Effector memory CD8-positive, alpha-beta T cell (primary cell): Measurements from ENCODE around the gene SYMPK.
"Not testable (repeated sequence)": the region's sequence is repeated elsewhere in the genome, so short reads cannot be mapped to it uniquely, and the experiment has no call there.

ENCODE experiments used
- ATAC-seq: fragments of 150-1000 bp; cut with Tn5 transposase; replicated peaks from 2 replicates; pipeline ENCODE4 v1.10.0; 2021; ENCODE audit warnings: mild to moderate bottlenecking, moderate library complexity
- DNase-seq, 3 experiments: peaks; one replicate each; pipeline ENCODE4 v3.0.0; 2021
- H3K27ac Mint-ChIP-seq, 2 donors: one replicate each; pipeline ENCODE4 v1.8.0; 2022; ENCODE audit warnings: mild to moderate bottlenecking in 2 of 2, mixed read lengths in 2 of 2, moderate library complexity in 2 of 2
- H3K27me3 Mint-ChIP-seq, 2 donors: one replicate each; pipeline ENCODE4 v1.8.0; 2022; ENCODE audit warnings: mixed read lengths in 2 of 2
- H3K36me3 Mint-ChIP-seq: one replicate; pipeline ENCODE4 v1.8.0; 2022; ENCODE audit warnings: mild to moderate bottlenecking, moderate library complexity, mixed read lengths; ENCODE audit not compliant: insufficient read depth
- H3K4me1 Mint-ChIP-seq, 2 donors: one replicate each; pipeline ENCODE4 v1.8.0; 2022; ENCODE audit warnings: low read depth in 2 of 2, mixed read lengths in 2 of 2
- H3K4me3 Mint-ChIP-seq, 2 donors: one replicate each; pipeline ENCODE4 v1.8.0; 2022; ENCODE audit warnings: mild to moderate bottlenecking in 2 of 2, mixed read lengths in 2 of 2, moderate library complexity in 2 of 2
- H3K9me3 Mint-ChIP-seq, 2 donors: one replicate each; pipeline ENCODE4 v1.8.0; 2022; ENCODE audit warnings: mixed read lengths in 2 of 2

Gene SYMPK

DNA sequence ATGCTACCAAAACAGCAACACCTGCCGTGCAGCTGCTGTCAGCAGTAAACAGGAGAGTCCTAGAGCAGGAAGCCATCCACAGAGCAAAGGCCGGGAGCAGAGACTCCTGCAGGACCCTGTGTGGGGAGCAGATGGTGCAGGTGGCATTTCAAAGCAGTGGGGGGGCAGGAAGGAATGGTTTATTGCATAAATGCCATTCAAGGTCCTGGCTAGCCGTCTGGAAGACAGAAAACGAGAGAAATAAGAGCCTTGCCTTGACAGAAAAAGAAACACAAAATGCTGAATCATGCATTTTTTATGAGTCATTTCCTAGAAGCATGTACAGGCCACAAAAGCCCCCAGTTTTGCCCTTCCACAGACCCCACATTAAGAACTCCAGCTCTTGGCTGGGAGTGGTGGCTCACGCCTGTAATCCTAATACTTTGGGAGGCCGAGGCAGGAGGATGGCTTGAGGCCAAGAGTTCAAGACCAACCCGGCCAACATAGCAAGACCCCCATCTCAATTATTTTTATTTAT, 53.2 kb downstream of the SYMPK start:
- Mint-ChIP-seq H3K4me1 (no peaks in the 10 kb centered on the region), H3K36me3 (peaks cover 9% of the 10 kb centered on the region), H3K4me3 (no peak overlapping the region), H3K27ac (no peak overlapping the region), H3K27me3 (no peaks in the 10 kb centered on the region), H3K9me3 (no peaks in the 10 kb centered on the region)
- DNase-seq = no peak
- no peak for ATAC-seq

DNA sequence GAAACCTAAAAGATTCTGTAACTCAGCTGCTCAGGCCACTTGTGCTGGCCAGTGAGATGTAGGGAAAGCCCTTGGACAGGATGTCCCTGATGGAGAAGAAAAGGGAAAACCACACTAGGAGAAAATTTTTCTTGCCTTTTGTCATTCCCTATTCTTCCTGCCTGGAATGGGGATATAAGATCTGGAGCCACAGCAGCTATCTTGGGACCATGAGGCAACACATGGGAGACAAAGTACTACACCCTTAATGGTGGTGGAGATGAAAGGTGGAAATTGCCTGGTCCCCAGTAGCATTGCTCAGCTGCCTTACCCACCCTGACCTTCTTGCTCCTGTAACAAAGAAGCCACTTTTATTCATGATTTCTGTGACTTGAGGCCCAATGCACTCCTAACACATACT, 57.2 kb downstream of the SYMPK start:
- Mint-ChIP-seq H3K9me3 (no peaks in the 10 kb centered on the region), H3K27ac (no peak overlapping the region), H3K27me3 (peaks cover 10 to 14% of the 10 kb centered on the region in 2 donors), H3K4me3 (no peak overlapping the region), H3K4me1 (no peaks in the 10 kb centered on the region), H3K36me3 (peaks cover 3% of the 10 kb centered on the region)
- ATAC-seq (no peak), DNase-seq (no peak)

DNA sequence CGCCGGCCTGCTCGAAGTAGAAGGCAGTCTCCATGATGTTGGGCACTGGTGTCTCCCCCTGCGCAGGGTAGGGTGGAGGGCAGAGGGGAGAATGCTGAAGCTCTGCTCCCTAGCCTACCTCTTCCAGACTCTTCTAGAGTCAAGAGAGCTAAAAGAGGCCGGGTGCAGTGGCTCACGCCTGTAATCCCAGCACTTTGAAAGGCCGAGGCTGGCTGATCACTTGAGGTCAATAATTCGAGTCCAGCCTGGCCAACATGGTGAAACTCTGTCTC, 58.1 kb downstream of the SYMPK start:
- no peaks in the 10 kb centered on the region for H3K9me3 Mint-ChIP-seq

DNA sequence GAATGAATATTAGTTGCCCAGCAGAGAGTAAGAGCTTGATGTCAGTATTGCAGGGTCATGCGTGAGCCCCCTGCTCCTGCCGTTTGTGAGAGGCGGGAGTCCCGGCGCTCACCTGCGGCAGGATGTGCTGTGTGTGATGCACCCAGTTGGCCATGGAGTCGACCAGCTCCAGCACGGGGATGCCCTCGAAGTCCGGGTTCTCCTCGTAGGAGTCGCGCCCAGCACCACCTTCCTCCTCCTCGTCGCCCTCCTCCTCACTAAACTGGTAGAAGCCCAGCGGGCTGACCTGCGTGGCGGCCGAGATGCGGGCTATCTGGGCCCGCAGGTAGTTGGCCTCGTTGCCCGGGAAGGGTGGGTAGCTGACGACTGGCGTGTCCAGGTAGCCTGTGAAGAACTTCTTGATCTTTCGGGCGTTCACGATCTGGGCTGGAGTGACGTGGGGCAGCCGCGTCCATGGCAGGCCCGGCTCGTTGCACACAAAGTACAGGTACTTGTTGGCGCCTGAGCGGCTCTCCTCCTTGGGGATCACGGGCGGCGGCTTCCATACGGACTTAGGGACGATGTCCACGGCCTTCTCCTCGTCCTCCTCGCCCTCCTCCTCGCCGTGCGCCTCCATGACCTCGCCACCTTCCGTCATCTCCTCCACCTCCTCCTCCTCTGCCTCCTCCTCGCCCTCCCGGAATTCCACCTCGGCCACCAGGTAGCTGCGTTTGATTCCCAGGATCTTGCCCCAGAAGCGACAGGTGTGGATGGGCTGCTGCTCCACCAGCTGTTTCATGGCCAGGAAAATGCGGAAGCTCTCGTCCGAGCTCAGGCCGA, 58.6 kb downstream of the SYMPK start:
- Mint-ChIP-seq H3K4me3 (no peak overlapping the region), H3K9me3 (no peaks in the 10 kb centered on the region), H3K27ac (no peak overlapping the region), H3K27me3 (peaks cover 10 to 24% of the 10 kb centered on the region in 2 donors), H3K4me1 (no peaks in the 10 kb centered on the region), H3K36me3 (no peaks in the 10 kb centered on the region)
- DNase-seq (no peak), ATAC-seq (no peak)

More for the DNA sequence above, 58.1 kb downstream of the SYMPK start:
- no peaks in the 10 kb centered on the region for H3K36me3 Mint-ChIP-seq
- H3K27ac Mint-ChIP-seq = no peak overlapping the region
- ATAC-seq = no peak
- H3K4me3 Mint-ChIP-seq = no peak overlapping the region
- no peaks in the 10 kb centered on the region for H3K4me1 Mint-ChIP-seq
- H3K27me3 Mint-ChIP-seq = peaks cover 10 to 19% of the 10 kb centered on the region in 2 donors
- no peak for DNase-seq

DNA sequence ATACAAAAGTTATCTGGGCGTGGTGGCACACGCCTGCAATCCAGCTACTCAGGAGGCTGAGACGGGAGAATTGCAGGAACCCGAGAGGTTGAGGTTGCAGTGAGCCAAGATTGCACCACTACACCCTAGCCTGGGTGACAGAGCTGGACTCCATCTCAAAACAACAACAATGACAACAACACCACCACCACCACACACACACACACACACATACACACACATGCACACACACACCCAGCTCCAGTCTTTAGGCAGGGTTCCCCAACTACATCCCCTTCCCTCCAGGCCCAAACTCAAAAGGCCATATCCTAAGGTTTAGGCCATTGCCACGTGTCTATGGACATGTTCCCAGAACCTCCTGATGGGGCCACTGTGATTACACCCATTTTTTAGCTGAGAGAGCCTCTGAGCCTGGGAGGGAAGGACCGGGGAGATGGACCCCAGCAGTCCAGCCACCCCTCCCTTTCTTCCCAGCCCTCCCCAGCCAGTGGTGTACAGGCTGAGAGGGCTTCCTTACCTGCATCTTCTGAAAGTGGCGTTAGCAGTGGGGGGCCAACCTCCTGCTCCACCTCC, 61.3 kb downstream of the SYMPK start:
- Mint-ChIP-seq H3K4me1 (peaks cover 0 to 2% of the 10 kb centered on the region in 2 donors), H3K27me3 (peaks cover 10 to 45% of the 10 kb centered on the region in 2 donors), H3K27ac (no peak overlapping the region), H3K9me3 (no peaks in the 10 kb centered on the region), H3K36me3 (no peaks in the 10 kb centered on the region), H3K4me3 (no peak overlapping the region)
- DNase-seq (no peak), ATAC-seq (no peak)

DNA sequence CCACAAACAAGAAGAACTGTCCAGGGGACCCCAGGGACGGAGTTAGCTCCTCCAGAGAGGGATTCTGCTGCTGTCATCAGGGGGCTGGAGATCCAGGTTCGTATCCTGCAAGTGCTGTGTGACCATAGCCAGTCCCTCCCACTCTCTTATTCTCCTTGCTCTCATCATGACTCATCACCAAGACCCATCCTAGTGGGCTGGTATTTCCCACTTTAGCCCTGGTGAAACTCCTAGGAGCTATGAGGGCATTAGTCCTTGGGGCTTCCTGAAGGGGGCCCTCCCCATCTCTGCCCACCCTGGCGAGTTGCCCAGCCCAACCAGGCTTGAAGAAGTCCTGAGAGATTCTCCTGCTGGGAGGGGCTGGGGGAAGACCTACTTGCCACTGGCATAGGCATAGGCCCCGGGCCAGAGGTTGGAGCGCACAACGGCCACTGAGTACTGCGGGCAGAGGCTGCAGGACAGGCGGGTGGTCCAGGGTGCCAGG, 62.8 kb downstream of the SYMPK start:
- Mint-ChIP-seq H3K4me3 (no peak overlapping the region), H3K27ac (no peak overlapping the region), H3K36me3 (no peaks in the 10 kb centered on the region), H3K4me1 (peaks cover 0 to 2% of the 10 kb centered on the region in 2 donors), H3K9me3 (no peaks in the 10 kb centered on the region), H3K27me3 (peaks cover 10 to 61% of the 10 kb centered on the region in 2 donors)
- ATAC-seq = no peak
- DNase-seq = no peak

DNA sequence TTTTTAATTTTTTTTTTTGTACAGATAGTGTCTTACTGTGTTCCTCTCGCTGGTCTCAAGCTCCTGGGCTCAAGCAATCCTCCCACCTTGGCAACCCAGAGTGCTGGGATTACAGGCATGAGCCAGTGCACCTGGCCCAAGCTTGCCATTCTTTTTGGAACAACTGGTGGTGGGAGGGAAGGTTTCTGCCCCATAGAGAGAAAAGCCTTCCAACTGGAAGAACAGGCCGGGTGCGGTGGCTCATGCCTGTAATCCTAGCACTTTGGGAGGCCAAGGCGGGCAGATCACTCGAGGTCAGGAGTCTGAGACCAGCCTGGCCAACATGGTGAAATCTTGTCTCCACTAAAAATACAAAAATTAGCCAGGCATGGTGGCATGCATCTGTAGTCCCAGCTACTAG, 63.4 kb downstream of the SYMPK start:
- ATAC-seq, H3K4me1 Mint-ChIP-seq, H3K4me3 Mint-ChIP-seq, H3K36me3 Mint-ChIP-seq, DNase-seq, H3K9me3 Mint-ChIP-seq, H3K27ac Mint-ChIP-seq: not testable (repeated sequence)
- peaks cover 10 to 67% of the 10 kb centered on the region in 2 donors for H3K27me3 Mint-ChIP-seq

DNA sequence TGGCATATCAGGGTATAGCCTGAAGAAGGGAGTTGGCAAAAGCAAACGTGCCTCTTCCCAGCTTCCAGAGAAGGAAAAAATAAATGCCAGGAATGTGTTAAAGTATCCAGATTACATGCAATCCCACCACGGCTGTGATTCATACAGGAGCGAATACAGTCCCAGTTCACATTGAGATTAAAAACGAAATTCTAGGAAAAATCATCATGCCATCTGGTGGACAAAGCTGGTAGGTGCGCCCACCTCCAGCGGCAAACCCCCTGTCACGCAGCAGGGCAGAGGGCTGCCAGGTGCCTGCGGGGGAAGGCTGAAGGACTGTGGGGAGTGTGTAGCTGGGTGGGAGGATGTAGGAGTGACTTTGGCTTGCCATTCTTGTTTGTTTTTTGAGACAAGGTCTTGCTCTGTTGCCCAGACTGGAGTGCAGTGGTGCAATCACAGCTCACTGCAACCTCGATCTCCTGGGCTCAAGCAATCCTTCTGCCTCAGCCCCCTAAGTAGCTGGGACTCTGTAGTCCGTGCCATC, 63.9 kb downstream of the SYMPK start:
- Mint-ChIP-seq H3K27ac (no peak overlapping the region), H3K4me1 (peaks cover under 1 to 6% of the 10 kb centered on the region in 2 donors), H3K4me3 (no peak overlapping the region), H3K36me3 (peaks cover 4% of the 10 kb centered on the region), H3K27me3 (peaks cover 10 to 70% of the 10 kb centered on the region in 2 donors), H3K9me3 (no peaks in the 10 kb centered on the region)
- ATAC-seq (peak; percentile 90), DNase-seq (peak; percentile 55 to 70 (median 57))

DNA sequence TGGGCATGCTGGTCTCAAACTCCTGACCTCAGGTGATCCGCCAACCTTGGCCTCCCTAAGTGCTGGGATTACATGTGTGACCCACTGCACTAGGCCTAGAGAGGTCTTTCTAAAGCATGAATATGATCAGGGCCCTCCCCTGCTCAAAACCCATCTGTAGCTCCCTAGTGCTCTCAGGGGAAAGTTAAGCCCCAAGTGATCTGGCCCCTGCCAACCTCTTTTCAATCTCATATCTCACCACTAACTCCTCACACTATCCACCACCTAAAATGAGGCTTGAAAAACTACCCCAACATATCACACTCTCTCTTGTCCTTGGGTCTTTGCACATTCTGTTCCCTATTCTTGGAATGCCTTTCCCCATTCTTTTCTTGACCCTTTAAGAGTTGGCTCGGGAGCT, 68.3 kb downstream of the SYMPK start:
- H3K9me3 Mint-ChIP-seq = no peaks in the 10 kb centered on the region
- peak overlapping the region; percentile 30 to 61 for H3K27ac Mint-ChIP-seq
- peaks cover 33 to 36% of the 10 kb centered on the region in 2 donors for H3K4me1 Mint-ChIP-seq
- peaks cover 0 to 49% of the 10 kb centered on the region in 2 donors for H3K27me3 Mint-ChIP-seq
- peak overlapping the region in 1 of 2 donors; percentile 60 for H3K4me3 Mint-ChIP-seq
- H3K36me3 Mint-ChIP-seq = peaks cover 32% of the 10 kb centered on the region
- no peak for DNase-seq
- no peak for ATAC-seq

DNA sequence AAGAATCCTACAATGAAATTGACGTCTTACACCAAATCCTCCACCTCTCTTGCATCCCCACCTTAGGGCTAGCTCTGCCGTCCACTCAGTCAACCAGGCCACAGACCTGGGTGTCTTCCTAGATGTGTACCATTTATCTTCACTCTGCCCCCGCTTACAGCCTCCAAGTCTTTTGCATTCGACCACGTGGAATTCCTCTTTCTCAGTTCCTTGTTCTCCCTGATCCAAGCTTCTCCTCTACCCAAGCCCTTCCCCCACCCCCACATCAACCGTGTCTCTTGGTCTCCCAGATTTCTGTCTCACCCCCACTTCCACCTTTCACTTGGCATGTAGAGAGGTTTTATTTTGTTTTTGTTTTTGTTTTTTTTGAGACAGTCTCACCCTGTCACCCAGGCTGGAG, 69.1 kb downstream of the SYMPK start:
- ATAC-seq (no peak), DNase-seq (no peak)
- Mint-ChIP-seq H3K27ac (peak overlapping the region; percentile 61 to 93), H3K9me3 (no peaks in the 10 kb centered on the region), H3K4me1 (peaks cover 33 to 36% of the 10 kb centered on the region in 2 donors), H3K27me3 (peaks cover 0 to 41% of the 10 kb centered on the region in 2 donors), H3K36me3 (peaks cover 39% of the 10 kb centered on the region), H3K4me3 (peak overlapping the region; percentile 60)

DNA sequence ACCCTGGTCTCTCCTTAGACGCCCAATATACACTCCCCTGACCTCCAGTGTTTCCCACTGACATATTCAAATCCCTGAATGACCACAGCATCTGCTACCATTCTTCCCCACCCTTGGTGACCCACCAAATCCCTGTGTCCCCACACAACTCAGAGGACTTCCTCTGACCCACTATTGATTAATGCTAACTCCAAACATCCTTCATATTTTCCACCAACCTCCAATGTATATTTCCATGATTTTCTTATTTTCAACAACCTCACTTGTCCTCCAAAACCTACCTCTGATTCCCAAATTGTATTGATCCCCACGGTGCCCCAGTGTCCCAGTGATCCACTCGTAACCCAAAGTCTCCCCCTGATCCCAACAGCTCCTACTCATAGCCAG, 69.8 kb downstream of the SYMPK start:
- no peak for ATAC-seq
- Mint-ChIP-seq H3K36me3 (peaks cover 44% of the 10 kb centered on the region), H3K9me3 (no peaks in the 10 kb centered on the region), H3K27me3 (peaks cover 0 to 37% of the 10 kb centered on the region in 2 donors), H3K4me3 (peak overlapping the region; percentile 60), H3K4me1 (peaks cover 34 to 37% of the 10 kb centered on the region in 2 donors), H3K27ac (peak overlapping the region; percentile 61 to 93)
- no peak for DNase-seq

DNA sequence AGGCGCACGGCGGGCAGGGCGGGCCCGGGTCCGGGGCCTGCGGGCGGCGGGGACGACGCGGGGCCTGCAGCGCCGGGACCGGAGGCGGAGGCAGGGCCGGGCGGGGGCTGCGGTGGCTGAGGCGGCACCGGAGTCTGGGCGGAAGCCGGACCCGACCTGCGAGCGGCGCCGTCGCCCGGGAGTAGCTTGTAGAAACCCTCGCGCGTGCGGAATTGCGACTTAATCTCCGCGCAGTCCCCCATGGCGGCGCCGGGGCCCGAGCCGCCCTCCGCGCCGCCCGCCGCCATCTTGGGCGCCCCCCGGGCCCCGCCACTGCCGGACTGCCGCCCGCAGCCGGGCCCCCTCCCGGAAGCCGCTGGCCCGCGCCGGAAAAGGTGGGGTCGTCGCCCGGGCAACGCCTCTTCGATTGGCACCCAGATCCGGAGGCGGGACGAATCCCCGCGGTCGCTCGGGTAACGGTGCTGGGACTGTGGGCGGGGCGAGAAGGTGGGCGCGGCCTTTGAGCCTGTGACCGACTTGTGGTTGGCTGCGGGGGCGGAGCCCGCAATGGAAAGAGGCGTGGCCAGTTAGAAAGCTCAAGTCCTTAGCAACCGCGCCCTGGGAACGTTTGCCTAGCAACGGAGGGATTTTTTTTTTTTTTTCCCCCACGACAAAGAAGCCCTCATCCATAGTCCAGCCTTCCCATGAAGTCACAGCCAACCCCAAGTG, 70.3 kb downstream of the SYMPK start, which contains the start of gene DMWD:
TSS of gene DMWD (minus strand) at position 376 of the 708 bp plus-strand sequence. CDS start at position 287, 89 bp downstream.
- Mint-ChIP-seq H3K36me3 (peaks cover 44% of the 10 kb centered on the region), H3K27ac (peak within 1 kb of the TSS; percentile 73 to 93), H3K9me3 (no peaks in the 10 kb centered on the region), H3K27me3 (peaks cover 0 to 32% of the 10 kb centered on the region in 2 donors), H3K4me3 (peak within 1 kb of the TSS; percentile 81 to 89), H3K4me1 (peaks cover 36 to 42% of the 10 kb centered on the region in 2 donors)
- ATAC-seq = peak; percentile 90
- peak; percentile 99 to 100 (median 99) for DNase-seq
